ENCODE results near the gene ZNF740.
A peak's percentile ranks its signal among the peaks of the same experiment; 100 is the strongest.
"Not testable (repeated sequence)": the region's sequence is repeated elsewhere in the genome, so short reads cannot be mapped to it uniquely, and the experiment has no call there.

Gene ZNF740

DNA sequence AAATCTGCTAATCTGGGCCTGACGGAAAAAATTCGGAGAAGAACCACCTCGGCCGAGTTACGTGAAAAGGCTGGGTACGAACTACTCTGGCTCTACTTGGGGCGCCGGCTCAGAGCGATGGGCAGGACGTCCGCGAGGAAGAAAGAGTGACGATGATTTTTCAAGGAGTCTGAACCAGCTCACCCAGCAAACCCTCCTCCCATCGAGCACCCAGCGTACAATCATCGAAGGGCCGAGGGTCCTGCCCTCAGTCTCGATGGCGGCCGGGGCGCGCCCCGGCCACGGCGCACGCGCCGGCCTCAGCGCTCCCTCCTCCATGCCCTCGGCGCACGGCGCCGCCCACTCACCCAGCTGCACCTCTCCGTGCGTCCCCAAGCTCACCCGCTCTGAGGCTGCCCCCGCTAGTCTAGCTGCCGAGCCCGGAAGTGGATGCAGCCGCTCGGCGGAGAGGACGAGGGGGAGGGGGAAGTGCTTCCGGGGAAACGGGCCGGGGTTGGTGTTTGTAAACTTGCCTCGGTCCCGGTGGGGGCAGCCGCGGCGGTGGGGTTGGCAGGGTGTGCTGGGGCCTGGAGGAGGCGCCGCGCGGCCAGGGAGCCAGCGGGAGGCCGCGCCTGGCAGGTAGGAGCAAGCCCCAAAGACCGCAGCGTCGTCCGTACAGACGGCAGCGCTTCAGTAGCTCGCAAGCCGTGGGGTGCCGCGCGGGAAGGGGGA, at the start of gene ZNF740, which contains the start of gene CSAD:
ZNF740 (plus strand) TSS at position 503 of the 711 bp plus-strand sequence. CDS start 1,262 bp downstream, outside the sequence.
CSAD (minus strand) TSS at position 706 of the 711 bp plus-strand sequence. CDS start 7,455 bp downstream, outside the sequence.
- peak; percentile 99 for DNase-seq

- DNase-seq, result no peak
Observed at GRCh38 chr12:53131844-53132243, 48.7 kb upstream of the ZNF740 start.

GRCh38 chr12:53133722-53134121, 46.8 kb upstream of the ZNF740 start:
- DNase-seq, result no peak

DNA sequence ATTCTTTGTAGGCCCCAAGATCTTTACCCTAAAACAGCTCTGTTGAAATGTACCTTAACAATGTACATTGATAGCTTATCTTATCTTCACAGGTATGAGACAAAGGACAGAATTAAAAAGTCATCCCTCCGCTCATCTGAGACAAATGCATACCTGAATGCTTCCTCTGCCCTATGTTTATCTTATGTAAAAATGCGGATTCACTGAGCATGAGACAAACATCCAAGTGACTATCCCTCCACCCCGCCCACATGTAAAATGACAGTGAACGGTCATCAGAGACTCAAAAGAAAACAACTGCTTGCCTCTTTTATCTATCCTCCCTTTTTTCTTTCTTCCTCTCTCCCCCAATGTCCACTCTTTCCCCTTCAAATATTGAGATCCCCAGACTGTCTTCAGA, 37.2 kb upstream of the ZNF740 start:
- no peak for DNase-seq

- DNase-seq, result no peak
Observed at GRCh38 chr12:53145383-53146260, 34.9 kb upstream of the ZNF740 start.

DNA sequence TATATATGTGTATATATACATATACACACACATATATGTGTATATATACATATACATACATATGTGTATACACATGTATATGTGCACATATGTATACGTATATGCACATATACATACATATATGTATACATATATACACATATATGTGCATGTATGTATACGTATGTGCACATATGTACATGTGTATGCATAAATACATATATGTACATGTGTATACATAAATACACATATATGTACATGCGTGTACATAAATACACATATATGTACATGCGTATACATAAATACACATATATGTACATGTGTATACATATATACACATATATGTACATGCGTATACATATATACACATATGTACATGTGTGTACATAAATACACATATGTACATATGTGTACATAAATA, 33.3 kb upstream of the ZNF740 start:
- no peak for DNase-seq

- DNase-seq, result no peak
Observed at GRCh38 chr12:53147653-53148052, 32.9 kb upstream of the ZNF740 start.

DNA sequence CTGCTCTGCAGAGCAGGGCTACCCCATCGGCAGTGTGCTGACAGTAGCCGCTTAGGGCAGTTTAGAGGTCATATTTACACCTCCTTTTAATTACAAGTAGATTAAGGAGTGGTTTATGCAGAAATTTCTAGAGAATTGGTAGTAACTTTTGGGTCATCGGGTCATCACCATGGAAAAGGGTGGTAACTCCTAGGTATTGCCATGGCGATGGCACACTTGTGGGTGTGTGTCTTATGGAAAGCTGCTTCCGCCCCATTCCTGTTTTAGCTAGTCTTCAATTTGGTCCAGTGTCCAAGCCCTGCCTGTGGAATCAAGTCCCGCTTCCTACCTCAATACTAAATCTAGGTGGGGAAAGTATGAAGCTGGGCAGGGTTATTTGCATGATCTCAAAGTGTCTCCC, 29.5 kb upstream of the ZNF740 start:
- DNase-seq, result no peak

DNA sequence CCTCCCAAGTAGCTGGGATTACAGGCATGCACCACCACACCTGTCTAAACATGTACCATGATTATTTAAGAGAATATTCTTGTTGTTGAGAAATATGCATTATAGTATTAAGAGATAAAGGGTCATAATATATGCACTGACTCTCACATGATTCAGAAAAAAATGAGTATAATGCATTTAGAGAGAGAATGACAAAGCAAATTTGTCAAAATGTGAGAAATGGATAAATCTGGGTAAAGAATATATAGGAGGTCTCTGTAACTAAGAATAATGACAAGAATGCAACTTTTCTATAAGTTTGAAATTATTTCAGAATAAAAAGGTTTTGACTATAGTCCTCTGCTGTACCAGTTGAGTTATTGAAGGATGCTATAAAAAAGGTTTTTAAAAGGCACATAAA, 28.1 kb upstream of the ZNF740 start:
- DNase-seq, result no peak

DNA sequence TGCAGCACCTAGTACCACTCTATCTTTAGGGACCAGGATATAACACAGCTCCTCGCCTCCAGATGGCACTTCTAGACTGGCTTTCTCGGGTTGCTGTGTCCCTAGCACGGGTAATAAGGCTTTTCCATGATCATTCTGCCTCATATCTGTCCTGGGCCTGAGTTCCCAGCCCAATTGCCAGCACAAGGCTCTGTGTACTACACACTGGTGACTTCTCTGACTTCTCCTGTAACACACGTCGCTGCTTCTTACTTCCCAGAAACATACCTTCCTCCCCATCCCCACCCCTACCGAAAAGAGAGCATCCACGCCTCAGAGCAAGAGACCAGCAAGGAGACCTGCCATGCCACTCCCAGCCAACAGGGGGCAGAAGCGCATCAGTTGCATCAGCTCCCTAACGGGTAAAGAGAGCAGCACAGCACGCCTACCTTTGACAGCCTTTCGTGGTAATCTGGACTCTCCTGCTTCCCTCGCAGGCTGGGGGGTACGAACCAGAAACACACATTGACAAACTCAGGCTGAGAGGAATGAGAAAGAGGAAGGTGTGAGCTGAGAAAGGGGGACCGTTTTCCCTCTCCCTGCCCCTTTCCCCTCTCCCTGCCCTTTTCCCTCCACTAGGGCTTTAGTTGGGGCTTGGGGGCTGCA, 21.2 kb upstream of the ZNF740 start:
- DNase-seq, result peak; percentile 93

DNA sequence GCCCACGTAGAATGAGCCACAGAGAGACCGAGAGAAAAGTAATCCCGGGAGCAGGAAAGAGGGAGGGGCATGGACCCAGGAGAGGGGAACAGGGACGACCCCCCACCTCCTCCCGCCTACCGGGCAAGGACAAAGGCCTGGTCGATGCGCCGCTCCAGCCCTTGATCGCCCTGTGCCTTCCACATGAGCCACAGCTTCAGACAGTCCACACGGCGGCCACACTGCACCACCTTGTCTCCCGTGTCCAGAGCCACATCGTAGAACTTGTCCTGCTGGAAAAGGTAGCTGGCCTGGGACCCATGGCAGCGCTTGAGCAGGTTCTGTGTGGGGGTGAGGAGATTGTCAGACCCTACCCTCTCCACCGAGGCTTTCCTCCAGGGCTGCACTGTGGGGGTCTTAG, 20.5 kb upstream of the ZNF740 start:
- no peak for DNase-seq

- no peak for DNase-seq
Observed at GRCh38 chr12:53160673-53161072, 19.8 kb upstream of the ZNF740 start.

GRCh38 chr12:53161119-53161911, 19.2 kb upstream of the ZNF740 start:
- DNase-seq, result no peak

- not testable (repeated sequence) for DNase-seq
Observed at GRCh38 chr12:53163008-53163407, 17.5 kb upstream of the ZNF740 start.

DNA sequence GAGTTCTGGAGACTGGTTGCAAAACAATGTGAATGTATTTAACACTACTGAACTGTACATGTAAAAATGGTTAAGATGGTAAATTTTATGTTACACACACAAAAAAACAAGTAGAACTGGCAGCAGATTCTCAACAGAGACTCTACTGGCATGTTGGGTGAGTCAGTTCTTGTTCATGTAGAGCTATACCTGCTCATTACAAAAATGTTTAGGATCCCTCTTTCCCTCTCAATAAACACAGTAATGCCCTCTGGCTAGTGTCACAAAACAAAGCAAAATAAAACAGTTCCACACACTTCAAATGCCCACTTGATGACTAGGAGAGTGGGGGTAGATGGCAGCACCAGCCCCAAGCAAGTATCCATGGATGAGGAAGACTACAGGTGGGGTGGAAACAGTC, 13.7 kb upstream of the ZNF740 start:
- DNase-seq, result no peak

DNA sequence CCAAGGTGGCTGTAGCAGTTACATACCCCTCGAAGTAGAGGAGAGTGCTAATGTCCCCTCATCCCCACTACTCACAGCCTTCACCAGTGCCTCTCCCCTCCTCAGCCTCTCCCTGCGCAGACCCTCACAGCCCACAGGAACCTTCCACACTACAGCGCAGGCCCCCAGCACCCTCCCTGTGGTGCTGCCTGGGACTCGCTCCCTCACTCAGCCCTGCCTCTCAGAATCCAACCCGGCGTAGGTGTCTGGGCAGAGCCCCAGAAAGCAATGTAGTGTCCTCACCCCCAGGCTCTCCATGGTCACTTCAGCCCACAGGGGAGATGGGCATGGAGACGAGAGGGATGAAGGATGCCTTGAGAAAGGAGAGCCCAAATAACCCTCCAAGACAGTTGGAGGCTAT, 10.9 kb upstream of the ZNF740 start:
- DNase-seq, result no peak

DNA sequence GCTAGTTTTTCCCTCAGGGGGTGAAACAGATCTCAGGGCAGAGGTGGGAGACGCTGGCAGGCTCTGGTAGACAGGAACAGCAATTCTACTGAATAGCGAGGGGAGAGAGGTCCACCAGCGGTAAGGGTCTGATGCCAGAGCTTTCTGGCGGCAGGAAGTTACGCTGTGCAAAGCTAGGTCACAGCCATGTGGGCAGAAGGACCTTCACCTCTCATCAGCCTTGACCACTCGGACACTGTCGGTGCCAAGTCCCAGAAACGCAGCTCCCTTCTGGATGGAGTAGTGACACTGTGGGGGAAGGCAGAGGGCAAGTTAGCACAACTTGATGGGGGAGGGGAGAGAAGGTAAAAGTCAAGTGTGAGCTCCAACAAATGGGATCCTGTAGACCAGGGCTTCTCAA, 10.3 kb upstream of the ZNF740 start:
- DNase-seq, result no peak

DNA sequence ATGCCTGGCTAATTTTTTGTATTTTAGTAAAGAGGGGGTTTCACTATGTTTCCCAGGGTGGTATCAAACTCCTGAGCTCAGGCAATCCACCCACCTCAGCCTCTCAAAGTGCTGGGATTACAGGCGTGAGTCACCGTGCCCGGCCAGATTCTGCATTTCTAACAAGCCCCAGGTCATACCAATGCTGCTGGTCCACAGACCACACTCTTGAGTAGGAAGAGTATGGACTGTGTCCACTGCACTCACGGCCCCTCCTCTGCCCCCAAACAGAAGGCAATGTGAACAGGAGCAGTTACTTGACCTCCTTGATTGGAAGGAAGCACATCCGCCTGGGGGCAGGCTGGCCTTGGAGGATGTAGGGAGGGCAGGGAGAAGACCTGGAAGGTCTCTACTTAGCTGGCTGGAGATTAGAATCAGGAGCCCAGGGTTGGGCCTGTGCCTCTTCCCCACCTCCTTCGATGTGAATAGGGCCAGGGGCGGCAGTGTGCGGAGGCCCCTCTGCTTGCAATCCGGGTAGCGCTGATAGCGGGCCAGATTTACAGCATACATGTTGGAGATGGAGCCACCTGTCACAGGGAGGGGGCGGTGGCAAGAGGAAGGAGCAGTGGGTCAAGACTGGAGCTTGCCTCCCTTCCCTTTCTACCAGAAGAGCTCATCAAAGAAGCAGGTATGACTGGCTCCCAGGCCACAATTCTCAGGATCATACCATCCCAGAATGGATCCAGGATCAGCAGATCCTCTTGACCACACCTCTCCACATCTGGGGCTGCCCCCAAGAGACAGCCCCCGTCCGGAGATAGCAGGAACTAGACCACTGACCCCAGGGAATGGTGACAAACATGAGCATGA, 9.4 kb upstream of the ZNF740 start:
- DNase-seq, result no peak

GRCh38 chr12:53171725-53172329, 8.7 kb upstream of the ZNF740 start:
- no peak for DNase-seq

GRCh38 chr12:53172352-53172751, 8.2 kb upstream of the ZNF740 start:
- no peak for DNase-seq

- DNase-seq, result no peak
Observed at GRCh38 chr12:53173085-53173715, 7.3 kb upstream of the ZNF740 start.
